Hematopoietic multipotent progenitor cell treated with erythropoietin and hydrocortisone succinate and interleukin-3 and kit ligand, for 8 days (in vitro differentiated cells): Measurements from ENCODE around the gene RPP21.
"Not testable (repeated sequence)": the region's sequence is repeated elsewhere in the genome, so short reads cannot be mapped to it uniquely, and the experiment has no call there.

Source experiments
- DNase-seq: peaks from one replicate; pipeline ENCODE4 v3.0.0-alpha.2; 2015

Gene RPP21

DNA sequence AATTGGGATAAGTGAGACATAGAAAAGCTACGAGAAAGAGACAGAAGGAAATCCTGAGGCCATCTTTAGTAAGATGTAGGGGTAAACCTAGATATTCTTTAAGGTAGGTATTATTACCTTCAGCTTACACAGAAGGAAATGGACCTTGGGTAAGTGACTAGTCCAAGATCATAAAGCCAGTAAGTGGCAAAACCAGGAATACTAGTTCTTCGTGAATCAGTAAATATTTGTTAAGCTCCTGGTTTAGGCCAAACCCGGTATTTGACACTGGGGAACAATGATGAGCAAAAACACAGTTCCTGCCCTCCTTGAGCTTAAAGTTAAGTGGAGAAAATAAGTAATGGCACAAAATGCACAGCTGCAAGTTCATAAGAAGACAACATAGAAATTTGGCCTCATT, 13.0 kb upstream of the RPP21 start:
- no peak for DNase-seq

DNA sequence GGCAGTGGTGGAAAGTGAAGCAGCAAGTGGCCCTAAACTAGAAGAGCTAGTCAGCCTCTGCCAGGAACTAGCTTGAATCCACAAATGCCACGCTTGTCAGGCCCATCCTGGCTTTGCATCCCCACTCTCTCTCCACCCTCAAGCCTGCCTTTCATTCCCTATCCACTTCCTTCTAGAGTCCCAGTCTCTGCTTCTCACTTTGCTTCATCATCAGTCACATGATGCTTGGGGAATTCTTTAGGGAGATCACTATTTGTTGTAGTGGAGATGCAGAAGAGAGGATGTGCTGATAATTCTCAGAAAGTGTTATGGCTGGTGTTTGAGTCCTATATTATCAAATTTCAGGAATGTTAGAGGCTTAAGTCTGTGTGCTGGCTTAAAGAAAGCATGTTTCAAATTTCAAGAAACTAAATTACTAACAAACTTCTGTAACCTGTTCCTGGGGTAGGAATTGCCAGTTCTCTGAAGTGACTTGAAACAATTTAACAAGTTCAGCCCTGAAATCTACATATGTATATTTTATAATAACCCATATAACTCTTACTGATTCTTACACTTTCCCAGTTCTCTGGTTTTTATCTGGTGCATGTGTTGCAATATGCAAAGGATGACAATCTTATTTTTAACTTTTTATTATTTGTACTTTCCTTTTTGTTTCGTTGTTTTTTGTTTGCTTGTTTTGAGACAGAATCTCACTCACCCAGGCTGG, 10.7 kb upstream of the RPP21 start:
- DNase-seq = no peak

DNA sequence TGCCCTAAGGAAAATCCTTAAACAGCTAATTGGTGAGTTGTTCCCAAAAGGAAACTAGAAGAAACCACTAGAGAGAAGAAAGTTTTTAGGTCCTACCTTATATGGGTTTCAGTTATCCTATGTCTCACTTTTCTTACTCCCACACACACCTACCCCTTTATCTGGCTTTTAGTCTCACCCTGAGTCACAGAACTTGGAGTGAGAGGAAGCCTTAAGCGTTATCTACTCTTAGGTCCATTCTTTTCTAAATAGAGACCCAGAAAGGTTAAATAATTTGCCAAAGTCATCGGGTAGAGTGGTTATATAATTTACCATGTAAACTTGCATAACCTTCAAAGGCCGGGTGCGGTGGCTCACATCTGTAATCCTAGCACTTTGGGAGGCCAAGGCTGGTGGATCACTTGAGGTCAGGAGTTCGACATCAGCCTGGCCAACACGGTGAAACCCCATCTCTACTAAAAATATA, 4.3 kb upstream of the RPP21 start:
- no peak for DNase-seq

DNA sequence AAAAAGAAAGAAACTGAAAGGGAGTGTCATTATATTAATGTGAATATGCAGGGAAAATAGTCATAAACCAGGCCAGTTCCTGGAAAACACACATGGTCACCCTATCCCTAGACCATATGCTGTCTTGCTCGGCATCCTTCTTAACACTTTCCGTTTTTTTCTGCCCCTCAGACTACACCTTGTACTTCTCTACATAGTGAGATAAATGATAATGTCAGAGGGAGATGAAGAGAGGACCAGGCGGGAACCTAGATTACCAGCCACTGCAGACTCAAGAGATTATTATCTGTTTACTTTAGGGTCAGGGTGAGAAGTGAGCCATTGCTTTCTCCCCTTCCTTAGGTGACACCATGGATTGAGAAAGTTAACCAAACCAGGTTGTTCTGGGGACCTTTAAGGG, 3.7 kb upstream of the RPP21 start:
- DNase-seq = no peak

DNA sequence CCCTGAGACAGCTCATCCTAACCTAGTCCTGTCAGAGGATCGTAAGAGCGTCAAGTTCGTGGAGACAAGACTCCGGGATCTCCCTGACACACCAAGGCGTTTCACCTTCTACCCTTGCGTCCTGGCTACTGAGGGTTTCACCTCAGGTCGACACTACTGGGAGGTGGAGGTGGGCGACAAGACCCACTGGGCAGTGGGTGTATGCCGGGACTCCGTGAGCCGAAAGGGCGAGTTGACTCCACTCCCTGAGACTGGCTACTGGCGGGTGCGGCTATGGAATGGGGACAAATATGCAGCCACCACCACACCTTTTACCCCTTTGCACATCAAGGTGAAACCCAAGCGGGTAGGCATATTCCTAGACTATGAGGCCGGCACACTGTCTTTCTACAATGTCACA, 3.2 kb upstream of the RPP21 start:
- no peak for DNase-seq

DNA sequence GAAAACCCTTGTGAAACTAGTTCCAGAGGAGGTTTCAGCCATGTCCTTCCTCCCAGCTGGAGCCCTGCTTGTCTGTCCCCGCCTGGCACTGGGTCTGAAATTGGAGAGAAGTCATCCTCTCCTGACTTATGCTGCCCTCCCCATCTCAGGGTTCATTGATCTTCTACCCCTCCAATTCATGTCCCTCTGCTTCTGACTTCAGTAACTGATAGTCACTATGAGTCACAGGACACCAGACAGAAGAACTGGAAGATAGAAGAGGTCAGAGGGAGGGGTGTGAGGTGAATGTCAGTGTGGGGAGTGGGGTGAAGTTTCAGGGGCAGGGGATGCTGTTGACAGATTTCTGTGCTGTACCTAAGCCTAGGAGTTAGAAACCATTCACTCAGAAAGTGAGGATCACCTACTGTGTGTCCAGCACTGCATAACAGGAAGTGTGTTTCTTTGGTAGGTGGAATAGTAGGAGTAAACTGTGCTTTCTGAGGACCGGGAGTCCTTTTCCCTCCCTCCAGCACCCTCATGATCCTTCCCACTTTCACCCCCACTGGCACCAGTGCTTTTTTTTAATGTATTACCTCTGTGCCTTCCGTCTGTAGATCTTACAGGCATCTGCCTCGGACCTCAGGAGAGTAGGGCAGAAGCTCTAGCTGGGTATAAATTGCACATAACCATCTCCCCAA, 627 bp upstream of the RPP21 start:
- no peak for DNase-seq

DNA sequence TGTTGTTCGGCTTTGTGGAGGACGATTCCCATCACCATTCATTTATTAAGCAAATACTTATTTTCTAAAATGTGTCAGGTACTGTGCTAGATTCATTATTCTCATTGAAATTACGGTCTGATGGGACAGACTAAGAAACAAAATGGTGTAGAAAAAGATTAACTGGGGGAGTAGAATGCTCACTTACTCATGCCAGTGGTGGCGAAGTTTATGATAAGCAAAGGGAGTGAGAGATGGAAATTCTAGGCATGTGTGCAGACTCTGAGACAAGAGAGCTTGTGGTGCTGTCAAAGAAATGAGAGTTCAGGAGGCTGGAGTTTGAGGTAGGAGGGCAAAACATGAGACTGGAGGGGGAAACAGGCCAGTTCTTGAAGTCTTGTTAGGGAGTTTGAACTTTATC, 896 bp downstream of the RPP21 start:
- DNase-seq = no peak

DNA sequence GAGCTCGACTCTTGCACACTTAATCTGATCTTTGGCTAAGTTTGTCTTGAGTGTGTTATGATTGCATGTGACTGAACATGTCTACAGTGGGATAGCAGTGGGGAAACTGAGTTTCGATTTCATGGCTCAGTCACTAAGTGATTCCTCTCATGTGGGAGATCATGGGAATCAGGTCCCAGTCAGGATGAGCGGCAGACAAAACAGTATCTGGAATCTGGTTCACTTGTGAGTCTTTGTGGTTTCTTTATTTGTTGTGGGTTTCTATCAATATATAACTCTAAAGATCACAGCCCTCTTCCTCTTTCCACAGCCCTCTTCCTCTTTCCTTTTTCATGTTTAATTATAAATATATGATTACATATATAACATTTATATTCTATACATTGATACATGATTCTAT, 4.0 kb downstream of the RPP21 start:
- DNase-seq = no peak

DNA sequence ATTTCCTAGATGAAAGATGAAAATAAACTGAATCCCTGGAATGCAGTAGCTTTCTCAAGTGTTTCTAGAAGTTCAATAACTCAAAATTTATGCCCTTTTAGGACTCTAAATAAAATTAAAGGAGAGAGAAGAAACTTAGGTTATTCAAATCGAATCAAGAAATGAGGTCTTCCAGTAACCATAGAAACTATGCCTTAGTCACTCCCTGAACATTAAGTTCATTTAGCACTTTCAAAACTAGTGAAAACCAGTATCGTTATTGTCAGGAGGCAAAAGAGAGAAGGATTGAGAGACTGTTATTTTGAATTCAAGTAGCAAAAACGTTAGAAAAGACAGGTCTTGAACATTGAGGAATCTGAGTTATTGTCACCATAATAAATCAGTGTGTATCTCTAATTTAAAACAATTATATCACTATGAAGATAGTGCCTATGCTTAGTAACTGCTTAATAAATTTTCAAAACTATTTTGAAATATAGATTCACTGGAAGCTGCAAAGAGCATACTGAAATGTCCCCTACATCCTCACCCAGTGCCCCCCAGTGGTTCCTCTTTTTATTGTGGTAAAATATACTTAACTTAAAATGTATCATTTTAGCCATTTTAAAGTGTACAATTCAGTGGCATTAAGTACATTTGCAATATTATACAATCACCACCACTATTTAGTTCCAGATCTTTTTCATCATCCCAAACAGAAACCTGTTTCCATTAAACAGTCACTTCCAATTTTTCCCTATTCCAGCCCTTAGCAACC, 4.6 kb downstream of the RPP21 start:
- no peak for DNase-seq

DNA sequence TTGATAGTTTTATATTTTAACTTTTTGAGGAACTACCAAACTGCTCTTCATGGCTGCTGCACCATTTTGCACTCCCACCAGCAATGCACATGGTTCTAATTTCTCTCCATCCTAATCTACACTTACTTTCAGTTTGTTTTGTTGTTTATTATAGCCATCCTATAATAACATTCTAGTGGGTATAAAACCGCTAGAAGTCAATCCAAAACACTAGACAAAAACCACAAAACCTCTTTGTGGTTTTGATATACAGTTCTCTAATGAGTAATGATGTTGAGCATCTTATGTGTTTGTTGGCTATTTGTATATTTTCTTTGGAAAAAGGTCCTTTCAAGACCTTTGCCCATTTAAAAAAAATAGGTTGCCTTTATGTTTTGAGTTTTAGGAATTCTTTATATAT, 5.6 kb downstream of the RPP21 start:
- no peak for DNase-seq

DNA sequence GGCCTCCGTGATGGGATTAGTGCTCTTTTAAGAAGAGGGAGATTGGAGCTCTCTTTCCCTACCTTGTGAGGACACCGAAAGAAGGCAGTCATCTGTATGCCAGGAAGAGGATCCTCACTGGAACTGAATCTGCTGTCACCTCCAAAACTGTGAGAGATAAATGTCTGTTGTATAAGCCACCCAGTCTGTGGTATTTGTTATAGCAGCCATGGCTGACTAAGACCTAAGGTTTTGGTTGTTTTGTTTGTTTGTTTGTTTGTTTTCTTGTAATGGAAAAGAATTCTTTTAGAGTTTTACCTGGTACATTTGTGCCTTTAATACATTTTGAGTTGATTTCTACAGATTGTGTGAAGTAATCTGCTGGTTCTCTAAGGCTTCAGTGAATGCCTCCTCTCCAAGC, 7.6 kb downstream of the RPP21 start:
- DNase-seq = no peak

DNA sequence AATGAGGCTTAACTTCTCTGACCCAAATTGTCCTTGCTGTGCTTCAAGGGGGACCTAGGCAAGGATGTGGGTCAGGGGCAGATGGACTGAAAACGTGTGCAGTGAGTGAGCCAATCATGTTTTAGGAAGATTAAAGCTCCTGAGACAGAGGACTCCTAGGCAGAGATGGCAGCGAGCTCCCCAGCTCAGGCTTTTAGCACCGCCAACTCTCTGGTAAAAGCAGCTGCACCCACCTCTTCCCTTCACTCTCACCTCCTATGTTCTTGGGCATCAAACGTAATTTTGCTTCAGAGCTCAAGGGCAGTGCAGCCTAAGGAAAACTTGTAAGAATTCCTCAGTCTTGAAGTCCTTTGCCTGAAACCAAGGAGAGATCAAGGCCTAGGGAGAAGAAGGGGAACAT, 10.3 kb downstream of the RPP21 start:
- no peak for DNase-seq

DNA sequence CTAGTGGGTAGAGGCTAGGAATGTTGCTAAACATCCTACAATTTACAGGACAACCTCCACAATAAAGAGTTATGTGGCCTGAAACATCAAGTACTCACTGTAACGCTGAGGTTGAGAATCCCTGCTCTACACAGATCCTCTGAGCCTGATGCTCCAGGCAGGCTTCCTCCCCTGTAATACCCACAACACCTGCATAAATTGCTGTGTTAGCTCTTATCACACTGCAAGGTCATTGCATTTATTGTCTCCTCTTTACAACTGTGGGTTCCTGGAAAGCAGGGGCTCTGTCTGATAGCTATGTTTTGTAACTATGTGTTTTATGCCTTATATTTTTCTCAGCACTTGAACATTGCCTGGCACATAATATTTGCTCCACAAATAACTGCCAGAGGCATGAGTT, 11.6 kb downstream of the RPP21 start:
- DNase-seq = no peak

DNA sequence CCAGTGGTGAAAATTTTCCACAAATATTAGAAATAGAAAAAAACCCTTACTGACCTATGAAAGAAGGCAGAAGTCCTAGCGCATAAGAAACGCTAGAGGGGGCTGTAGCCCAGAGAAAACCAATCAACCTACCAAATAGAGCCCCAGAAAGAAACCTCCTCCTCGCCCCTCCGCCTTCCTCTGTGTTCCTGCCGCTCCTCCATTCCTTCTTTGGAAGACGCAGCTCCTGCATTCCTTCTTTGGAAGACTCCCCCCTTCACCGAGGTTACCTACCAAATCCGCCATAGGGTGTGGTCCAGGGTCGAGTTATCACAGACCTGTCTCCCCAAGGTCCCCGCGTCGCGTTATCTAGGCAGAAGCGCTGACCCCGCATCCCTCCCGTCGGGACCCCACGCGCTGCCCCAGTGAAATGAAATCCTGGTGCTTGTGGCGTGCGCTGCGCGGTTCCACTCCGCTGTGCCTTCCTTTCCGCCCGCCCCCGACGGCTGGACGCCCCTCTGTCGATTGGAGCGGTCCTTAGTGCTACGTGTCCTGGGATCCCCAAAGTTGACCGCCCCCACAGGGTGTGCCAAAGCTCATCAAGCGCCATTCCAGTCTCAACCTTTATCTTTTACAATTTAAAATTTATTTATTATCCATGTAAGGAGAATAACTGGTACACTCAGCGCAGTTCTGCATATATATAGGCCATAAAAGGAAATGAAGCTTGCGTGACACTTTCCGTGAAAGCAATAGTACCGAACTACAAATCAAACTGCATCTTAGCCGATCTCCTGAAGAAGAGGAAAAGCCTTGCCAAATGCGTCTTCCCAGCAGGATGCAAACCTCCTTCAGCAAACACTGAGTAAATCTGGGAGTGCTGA, 13.0 kb downstream of the RPP21 start:
- DNase-seq = peak; percentile 72

DNA sequence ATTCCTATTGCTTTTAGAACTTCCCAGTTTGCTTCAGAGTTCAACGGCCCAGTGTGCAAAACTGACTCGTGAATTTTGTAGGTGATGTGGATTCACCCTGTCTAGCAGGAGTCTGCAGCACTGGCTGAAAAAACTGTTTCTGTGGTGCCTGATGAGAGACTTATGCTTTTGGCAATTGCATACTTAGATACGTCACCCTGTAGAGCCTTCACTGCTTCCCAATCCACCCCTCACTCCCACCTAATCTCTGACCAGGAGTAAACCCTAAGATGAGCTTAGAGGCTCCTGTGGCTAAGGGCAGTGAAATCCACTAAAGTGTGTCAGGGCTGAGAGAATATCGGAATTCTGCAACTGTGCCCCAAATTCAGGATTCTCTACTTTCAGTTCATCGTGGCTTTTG, 14.3 kb downstream of the RPP21 start:
- no peak for DNase-seq

DNA sequence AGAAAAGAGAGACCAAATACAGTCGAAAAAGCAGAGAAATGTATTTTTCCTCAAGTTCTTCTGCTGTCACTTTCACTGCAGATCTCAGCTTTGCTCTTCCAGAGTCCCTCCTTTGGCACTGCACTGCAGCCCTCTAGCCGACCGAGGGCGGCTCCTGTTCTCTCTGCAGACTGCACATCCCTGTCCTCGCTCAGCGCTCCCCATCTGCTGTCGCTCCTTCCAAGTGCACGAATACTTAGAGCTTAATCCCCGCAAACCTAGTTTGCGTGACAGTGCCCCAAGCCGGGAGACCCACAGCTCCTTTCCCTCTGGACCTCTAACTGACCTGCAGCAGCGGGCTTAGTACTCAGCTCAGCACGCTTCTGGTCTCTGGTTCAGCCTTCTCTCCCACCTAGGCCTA, 15.2 kb downstream of the RPP21 start:
- DNase-seq = no peak

DNA sequence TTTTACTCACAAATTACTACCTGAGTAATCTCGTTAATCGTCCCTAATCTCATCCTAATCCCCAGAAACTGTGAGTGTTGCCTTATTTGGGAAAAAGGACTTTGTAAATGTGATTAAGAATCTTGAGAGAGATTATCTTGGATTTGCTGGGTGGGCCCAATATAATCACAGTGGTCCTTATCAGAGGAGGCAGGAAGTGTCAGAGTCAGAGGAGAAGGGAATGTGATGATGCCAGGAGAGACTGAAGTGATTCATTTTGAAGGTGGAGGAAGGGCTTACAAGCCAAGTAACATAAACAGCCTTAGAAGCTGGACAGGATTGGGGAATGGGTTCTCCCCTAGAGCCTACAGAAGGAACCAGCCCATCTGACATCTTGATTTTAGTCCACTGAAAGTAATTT, 16.7 kb downstream of the RPP21 start:
- no peak for DNase-seq

DNA sequence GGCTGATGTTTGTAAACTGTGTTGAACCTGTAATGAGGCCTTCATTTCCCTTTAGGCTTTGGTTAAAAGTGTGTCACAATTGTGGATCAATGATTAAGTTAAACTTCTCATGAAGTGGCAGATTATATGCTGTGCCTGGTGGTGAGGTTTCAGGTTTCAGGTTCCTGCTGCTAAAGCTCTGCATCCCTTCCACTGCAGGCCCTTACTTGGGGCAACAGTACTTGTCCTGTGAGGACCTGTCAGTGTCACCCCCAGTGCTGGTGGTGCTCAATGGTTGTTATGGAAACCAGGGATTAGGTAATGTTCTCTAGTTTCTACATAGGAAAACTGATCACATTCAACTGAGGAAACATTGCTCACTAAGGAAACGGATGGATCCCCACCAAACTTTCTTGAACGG, 18.5 kb downstream of the RPP21 start:
- no peak for DNase-seq

DNA sequence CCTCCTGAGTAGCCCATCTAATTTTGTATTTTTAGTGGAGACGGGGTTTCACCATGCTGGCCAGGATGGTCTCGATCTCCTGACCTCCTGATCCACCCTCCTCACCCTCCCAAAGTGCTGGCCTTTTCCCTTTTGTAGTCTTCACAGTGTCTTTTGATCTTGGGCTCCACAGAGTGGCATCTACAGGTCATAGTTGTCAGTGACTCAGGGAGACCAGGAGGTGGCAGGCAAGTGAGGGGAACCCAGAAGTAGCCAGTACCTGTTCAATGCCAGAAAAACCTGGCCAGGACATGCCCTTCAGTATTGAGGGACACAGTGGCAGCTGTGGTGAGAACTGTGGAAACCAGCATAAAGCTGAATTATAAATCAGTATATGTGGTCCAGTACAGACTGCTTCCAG, 19.6 kb downstream of the RPP21 start:
- DNase-seq = no peak

DNA sequence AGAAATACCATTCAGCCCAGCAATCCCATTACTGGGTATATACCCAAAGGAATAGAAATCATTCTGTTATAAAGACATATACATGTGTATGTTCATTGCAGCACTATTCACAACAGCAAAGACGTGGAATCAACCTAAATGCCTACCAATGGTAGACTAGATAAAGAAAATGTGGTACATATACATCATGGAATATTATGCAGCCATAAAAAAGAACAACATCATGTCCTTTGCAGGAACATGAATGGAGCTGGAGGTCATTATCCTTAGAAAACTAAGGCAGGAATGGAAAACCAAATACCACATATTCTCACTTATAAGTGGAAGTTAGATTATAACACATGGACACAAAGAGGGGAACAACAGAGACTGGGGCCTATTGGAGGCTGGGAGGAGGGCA, 24.3 kb downstream of the RPP21 start:
- not testable (repeated sequence) for DNase-seq

DNA sequence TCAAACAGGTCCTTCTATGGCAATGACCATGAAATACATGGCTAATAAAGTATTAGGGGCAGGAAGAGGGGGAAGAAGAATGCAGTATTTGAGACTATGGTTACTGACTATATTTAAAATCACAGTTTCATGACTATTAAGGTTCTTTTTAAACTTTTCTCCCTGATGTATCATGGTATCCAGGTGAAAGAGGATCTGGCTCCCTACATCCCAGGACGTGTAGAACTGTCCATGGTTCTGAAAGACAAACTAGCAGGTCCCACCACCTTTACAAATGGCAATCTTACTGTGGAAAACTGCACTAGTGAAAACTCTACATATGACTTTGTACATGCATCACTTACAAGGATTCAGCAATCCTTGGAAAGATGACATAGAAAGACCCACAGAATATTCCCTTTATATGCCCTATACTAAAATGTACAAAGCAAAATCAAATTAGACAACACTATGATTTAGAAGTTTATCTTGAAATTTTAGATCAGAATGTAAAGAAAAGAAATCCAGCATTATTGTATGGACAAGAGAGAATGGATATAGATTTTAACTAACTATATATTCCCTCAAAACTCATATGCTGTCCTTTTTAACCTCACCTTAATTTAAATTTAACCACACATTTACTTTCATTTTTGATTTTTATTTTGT, 33.5 kb downstream of the RPP21 start:
- DNase-seq = peak; percentile 10

DNA sequence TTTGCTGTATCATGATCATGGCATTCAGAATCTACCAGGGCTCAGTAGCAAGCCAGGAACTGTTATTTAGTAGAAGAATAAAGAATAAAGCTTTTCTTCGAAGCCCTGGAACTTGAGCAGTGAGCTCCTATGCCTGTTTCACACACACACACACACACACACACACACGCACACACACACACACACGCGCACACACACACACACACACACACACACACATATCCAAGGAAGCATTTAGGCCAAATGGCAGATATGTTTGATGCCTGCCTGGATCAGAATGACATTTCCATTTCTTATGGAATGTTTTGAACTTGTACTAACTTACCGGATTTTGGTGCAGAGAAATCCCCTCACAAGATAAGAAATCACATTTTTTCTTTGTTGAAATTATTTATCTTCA, 35.5 kb downstream of the RPP21 start:
- DNase-seq = no peak

DNA sequence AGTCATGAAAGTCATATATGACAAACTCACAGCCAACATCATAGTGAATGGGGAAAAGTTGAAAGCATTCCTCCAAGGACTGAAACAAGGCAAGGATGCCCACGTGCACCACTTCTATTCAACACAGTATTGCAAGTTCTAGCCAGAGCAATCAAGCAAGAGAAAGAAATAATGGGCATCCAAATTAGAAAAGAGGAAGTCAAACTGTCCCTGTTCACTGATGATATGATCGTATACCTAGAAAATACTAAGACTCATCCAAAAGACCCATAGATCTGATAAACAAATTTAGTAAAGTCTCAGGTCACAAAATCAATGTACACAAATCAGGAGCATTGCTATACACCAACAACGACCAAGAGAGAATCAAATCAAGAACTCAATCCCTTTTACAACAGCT, 41.2 kb downstream of the RPP21 start:
- no peak for DNase-seq
